H1 (cell line): ENCODE measurements around the gene HPS5. TPM values are rescaled to one million over a fixed set of nuclear protein-coding genes. Genes with fewer than 3 reads are reported as not detected.

ENCODE experiments used
- EP300 ChIP-seq, 2 experiments: IDR thresholded peaks; 1 replicate in 1 of 2; 2 replicates in 1 of 2; pipeline ENCODE4 v1.6.1; 2011 to 2012; ENCODE audit warnings: low read depth in 2 of 2, low read length in 2 of 2, mild to moderate bottlenecking in 2 of 2, borderline replicate concordance in 1 of 2, inconsistent platforms in 1 of 2, moderate library complexity in 1 of 2
- FOSL1 ChIP-seq: IDR thresholded peaks from 2 replicates; pipeline ENCODE4 v1.6.1; 2011; ENCODE audit warnings: mild to moderate bottlenecking, low read depth, low read length, moderate library complexity; ENCODE audit not compliant: insufficient read depth
- HDAC6 ChIP-seq: IDR thresholded peaks from one replicate; pipeline ENCODE4 v1.7.1; 2012; ENCODE audit warnings: low read depth, mild to moderate bottlenecking, inconsistent platforms, low read length, moderate library complexity
- NANOG ChIP-seq: IDR thresholded peaks from 2 replicates; pipeline ENCODE4 v1.6.1; 2011; ENCODE audit warnings: low read length, low read depth, mild to moderate bottlenecking, inconsistent platforms; ENCODE audit not compliant: insufficient read depth, poor library complexity, severe bottlenecking
- NRF1 ChIP-seq: IDR thresholded peaks from 2 replicates; pipeline ENCODE4 v1.6.1; 2011; ENCODE audit warnings: mild to moderate bottlenecking, low read depth, low read length, improper control_type of control experiment
- RAD21 ChIP-seq, 2 experiments: IDR thresholded peaks in 1 of 2; conservative IDR thresholded peaks in 1 of 2; 2 replicates each; pipeline ENCODE4 v1.6.1; 2011; ENCODE audit warnings: low read depth in 2 of 2, low read length in 2 of 2, improper control_type of control experiment in 1 of 2, inconsistent platforms in 1 of 2, mild to moderate bottlenecking in 1 of 2, moderate library complexity in 1 of 2
- polyA plus RNA-seq, 7 experiments: library from polyadenylated mRNA; depleted of rRNA in 3 of 7; stranded (reverse) in 5 of 7; unstranded in 2 of 7; fragments of >200 nt in 5 of 7; fragments of 200-250 nt in 2 of 7; gene quantifications; 1 replicate in 5 of 7; 2 replicates in 1 of 7; 4 replicates in 1 of 7; pipeline versions ENCODE4 v1.2.1 to v1.2.3, GENCODE V29; 2011 to 2013; ENCODE audit warnings: missing spikeins in 2 of 7, mixed read lengths in 2 of 7
- total RNA-seq: library from RNA; stranded (reverse); fragmentation: NEBNext Ultra II Directional; extraction: Animal tissue kit (Norgen Biotek cat#: 25700); gene quantifications from 2 replicates; pipeline ENCODE4 v1.2.1, GENCODE V29; 2021

The HPS5 gene
- total and polyA plus RNA-seq, 2 of the 8 experiments (the other 6 are each of a cell fraction or from before 2014, with no cell fraction given): 5.0 to 18.5 TPM

DNA sequence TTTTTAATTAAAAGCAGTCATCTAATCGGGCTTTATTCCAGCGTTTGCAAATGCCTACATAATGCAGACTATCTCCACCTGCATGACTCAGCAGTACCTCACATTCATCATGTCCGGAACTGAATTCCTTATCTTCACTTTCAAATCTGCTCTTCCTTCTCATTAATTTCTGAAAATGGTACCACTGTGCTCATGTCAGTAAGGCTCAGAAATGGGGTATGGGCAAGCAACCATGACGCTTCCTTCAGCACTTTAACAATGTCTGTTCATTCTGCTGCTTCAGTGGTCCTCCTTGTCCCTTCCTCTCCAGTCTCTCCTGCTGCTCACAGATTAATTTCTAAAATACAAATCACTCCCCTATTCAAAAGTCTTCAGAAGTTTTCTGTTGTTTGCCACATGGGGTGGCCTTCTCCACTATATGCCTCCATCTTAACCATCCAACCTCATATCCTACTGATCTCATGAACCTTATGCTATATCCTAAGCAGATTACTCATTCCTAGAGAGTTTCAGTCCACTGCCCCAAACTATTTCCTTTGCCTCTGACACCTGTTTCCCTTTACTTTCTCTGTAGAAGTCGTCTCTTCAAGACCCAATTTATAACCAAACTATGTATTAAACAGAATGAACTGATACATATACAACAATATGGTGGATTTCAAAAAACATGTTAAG lies 7.4 kb upstream of the HPS5 start (continued):
- TF ChIP-seq NRF1: no peak
- TF ChIP-seq NANOG: no peak
- no peak for TF ChIP-seq FOSL1
- no peak for TF ChIP-seq RAD21 (IDR thresholded peaks at IDR 0.05 in 1 of 2, conservative IDR thresholded peaks at IDR 0.05 in 1 of 2; ENCODE audit: low read depth in 2 of 2, low read length in 2 of 2)
- no peak for TF ChIP-seq HDAC6
- no peak for TF ChIP-seq EP300 (IDR thresholded peaks at IDR 0.05; ENCODE audit: borderline replicate concordance in 1 of 2, low read depth in 2 of 2, low read length in 2 of 2)
